Right lobe of liver (tissue), 6 donors: Measurements from ENCODE around the gene UAP1L1. TPM values are rescaled to one million over a fixed set of nuclear protein-coding genes. Genes with fewer than 3 reads are reported as not detected.

Experiments used
- ATAC-seq, 4 donors: fragments of 200-7000 bp; cut with Tn5 transposase; one replicate each; pipeline ENCODE4 v1.9.1; 2020; ENCODE audit warnings: mild to moderate bottlenecking in 4 of 4, moderate library complexity in 4 of 4
- DNase-seq, 3 donors: peaks; one replicate each; pipeline ENCODE4 v3.0.0-alpha.2; 2020
- H3K27ac ChIP-seq, 3 donors: fragments of 200-600 bp; one replicate each; pipeline ENCODE4 v1.8.0; 2022
- H3K27me3 ChIP-seq, 2 donors: fragments of 200-600 bp; one replicate each; pipeline ENCODE4 v1.8.0; 2022
- H3K36me3 ChIP-seq, 4 donors: fragments of 200-600 bp; sonication (generic) in 1 of 4; one replicate each; pipeline versions ENCODE4 v1.5.1 to v1.8.0; 2017 to 2022; ENCODE audit warnings: control low read depth in 1 of 4
- H3K4me1 ChIP-seq, 4 donors: fragments of 200-600 bp; sonication (generic) in 1 of 4; one replicate each; pipeline versions ENCODE4 v1.5.1 to v1.8.0; 2017 to 2022; ENCODE audit warnings: control low read depth in 1 of 4
- H3K4me3 ChIP-seq, 3 donors: fragments of 200-600 bp; one replicate each; pipeline ENCODE4 v1.8.0; 2022
- H3K9me3 ChIP-seq, 4 donors: fragments of 200-600 bp; sonication (generic) in 1 of 4; one replicate each; pipeline versions ENCODE4 v1.5.1 to v1.8.0; 2017 to 2022; ENCODE audit warnings: control low read depth in 1 of 4
- POLR2A ChIP-seq: fragments of 450-650 bp; IDR thresholded peaks from one replicate; pipeline ENCODE4 v1.6.1; 2017; ENCODE audit warnings: antibody characterized with exemption, mild to moderate bottlenecking
- WGBS: methylation state at CpG from one replicate; pipeline ENCODE4 v1.1.6; 2018; ENCODE audit warnings: low coverage, low lambda C conversion rate; ENCODE audit not compliant: insufficient coverage; ENCODE audit errors: missing lambda C conversion rate; 5-methylcytosine and 5-hydroxymethylcytosine counted together
- intact Hi-C, 2 donors: fragments of 100-400 bp; cut with DNase I; formaldehyde crosslinking; loops; one replicate each; pipeline versions ENCODE4 v1.11.2 to v1.14.1; 2022
- total RNA-seq, 6 experiments: library from RNA; depleted of rRNA in 2 of 6; stranded (reverse); fragments of >200 nt in 2 of 6; fragmentation: NEBNext Ultra II Directional in 3 of 6; extraction: Animal tissue kit (Norgen Biotek cat#: 25700) in 3 of 6; gene quantifications; one replicate each; pipeline versions ENCODE4 v1.1.0 to v1.2.4, GENCODE V29; 2016 to 2023
- TF ChIP-seq, protein P1 (sequence below), 4 donors: fragments of 200-600 bp in 3 of 4; fragments of 450-650 bp in 1 of 4; IDR thresholded peaks; one replicate each; pipeline versions ENCODE4 v1.5.1 to v1.8.0; 2016 to 2022; ENCODE audit warnings: antibody characterized with exemption in 4 of 4, mild to moderate bottlenecking in 2 of 4
- donor health status: DM: no; HTN: yes; CAD: no.
- donor health status: DM: no; HTN: no; CAD: no.
- donor health status: DM: no; HTN: no; CAD: no.
- donor health status: DM: no; HTN: yes; CAD: no.
- donor health status: DM: no; HTN: yes; CAD: no.

The UAP1L1 gene
- total RNA-seq, 6 experiments from 2014 or later = 1.3 to 4.9 (median 1.9) TPM

- DNase-seq (no peak), ATAC-seq (no peak)
- H3K4me3 ChIP-seq = no peak overlapping the region
- TF ChIP-seq, protein P1, sequence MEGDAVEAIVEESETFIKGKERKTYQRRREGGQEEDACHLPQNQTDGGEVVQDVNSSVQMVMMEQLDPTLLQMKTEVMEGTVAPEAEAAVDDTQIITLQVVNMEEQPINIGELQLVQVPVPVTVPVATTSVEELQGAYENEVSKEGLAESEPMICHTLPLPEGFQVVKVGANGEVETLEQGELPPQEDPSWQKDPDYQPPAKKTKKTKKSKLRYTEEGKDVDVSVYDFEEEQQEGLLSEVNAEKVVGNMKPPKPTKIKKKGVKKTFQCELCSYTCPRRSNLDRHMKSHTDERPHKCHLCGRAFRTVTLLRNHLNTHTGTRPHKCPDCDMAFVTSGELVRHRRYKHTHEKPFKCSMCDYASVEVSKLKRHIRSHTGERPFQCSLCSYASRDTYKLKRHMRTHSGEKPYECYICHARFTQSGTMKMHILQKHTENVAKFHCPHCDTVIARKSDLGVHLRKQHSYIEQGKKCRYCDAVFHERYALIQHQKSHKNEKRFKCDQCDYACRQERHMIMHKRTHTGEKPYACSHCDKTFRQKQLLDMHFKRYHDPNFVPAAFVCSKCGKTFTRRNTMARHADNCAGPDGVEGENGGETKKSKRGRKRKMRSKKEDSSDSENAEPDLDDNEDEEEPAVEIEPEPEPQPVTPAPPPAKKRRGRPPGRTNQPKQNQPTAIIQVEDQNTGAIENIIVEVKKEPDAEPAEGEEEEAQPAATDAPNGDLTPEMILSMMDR (IDR thresholded peaks at IDR 0.05) = no peak
- no peak for TF ChIP-seq POLR2A
- H3K27me3 ChIP-seq = no peaks in the 10 kb centered on the region
- peaks cover 0 to 15% (median 4%) of the 10 kb centered on the region in 4 donors for H3K4me1 ChIP-seq
- no peaks in the 10 kb centered on the region for H3K36me3 ChIP-seq
- 38% methylated on average over 3 of the region's 3 CpGs for WGBS
- intact Hi-C loops = no loop called here
- H3K9me3 ChIP-seq = no peaks in the 10 kb centered on the region
- peak overlapping the region in 2 of 3 donors; percentile 24 to 54 for H3K27ac ChIP-seq
Measured at GRCh38 chr9:137126786-137127185, 49.5 kb downstream of the UAP1L1 start.

DNA sequence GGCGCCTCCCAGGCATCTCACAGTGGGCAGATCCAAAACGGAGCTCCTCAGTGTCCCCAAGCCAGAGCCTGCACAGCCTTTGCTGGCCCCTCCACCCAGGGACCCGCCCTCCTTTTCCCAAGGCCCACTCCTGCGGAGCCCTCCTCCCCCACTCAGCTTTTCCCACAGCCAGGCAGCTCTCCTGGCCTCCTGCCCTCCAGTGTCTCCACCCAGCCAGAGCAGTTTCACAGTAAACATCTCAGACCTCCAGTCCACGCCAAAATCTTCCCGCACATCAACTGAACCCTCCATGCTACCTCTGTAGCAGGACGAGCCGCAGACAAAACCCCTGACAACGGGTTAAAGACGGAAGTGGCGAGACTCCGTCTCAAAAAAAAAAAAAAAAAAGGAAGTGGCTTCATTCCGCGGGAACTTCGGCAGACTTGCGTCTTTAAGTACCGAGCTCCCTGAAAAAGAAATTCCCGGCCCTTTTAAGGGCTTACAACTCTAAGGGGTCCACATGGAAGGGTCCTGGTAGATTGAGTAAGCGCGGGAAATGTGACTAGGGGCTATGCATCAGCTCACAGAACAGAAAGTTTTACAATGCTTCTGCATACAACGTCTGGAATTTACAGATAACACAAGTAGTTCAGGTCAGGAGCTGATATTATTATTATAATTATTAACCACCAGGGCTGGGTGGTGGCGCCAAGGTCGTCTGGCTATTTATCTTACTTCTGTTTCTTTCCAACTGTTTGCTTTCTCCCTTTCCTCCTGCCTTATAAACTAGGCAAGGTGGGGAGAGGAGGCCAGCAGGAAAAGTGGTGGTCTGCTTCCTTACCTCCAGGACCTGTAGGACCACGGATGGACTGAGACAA lies 50.2 kb downstream of the UAP1L1 start:
- Histone ChIP-seq H3K36me3 (no peaks in the 10 kb centered on the region), H3K9me3 (no peaks in the 10 kb centered on the region), H3K27ac (peak overlapping the region in 2 of 3 donors; percentile 24 to 54), H3K4me1 (peaks cover 0 to 15% (median 4%) of the 10 kb centered on the region in 4 donors), H3K27me3 (no peaks in the 10 kb centered on the region), H3K4me3 (peak overlapping the region in 1 of 3 donors; percentile 13)
- DNase-seq (no peak), ATAC-seq (no peak)
- WGBS = 25% methylated on average over 22 of the region's 24 CpGs
- TF ChIP-seq, protein P1 (IDR thresholded peaks at IDR 0.05) = no peak
- TF ChIP-seq POLR2A = no peak
- intact Hi-C loops = no loop called here

- no peak for ATAC-seq
Measured at GRCh38 chr9:137128158-137128861, 51.0 kb downstream of the UAP1L1 start.

GRCh38 chr9:137128862-137129455 lies 51.6 kb downstream of the UAP1L1 start:
- no peaks in the 10 kb centered on the region for H3K9me3 ChIP-seq
- peak overlapping the region in 2 of 3 donors; percentile 24 to 51 for H3K27ac ChIP-seq
- H3K4me3 ChIP-seq = peak overlapping the region; percentile 72 to 87 (median 82)
- ATAC-seq (no peak), DNase-seq (no peak)
- peaks cover 0 to 15% (median 4%) of the 10 kb centered on the region in 4 donors for H3K4me1 ChIP-seq
- TF ChIP-seq POLR2A = no peak
- TF ChIP-seq, protein P1 (IDR thresholded peaks at IDR 0.05) = no peak
- H3K36me3 ChIP-seq = no peaks in the 10 kb centered on the region
- no peaks in the 10 kb centered on the region for H3K27me3 ChIP-seq
- WGBS = 16% methylated on average over 6 of the region's 37 CpGs
- intact Hi-C loops = no loop called here

More at GRCh38 chr9:137128158-137128861, 51.0 kb downstream of the UAP1L1 start:
- H3K36me3 ChIP-seq = no peaks in the 10 kb centered on the region
- DNase-seq = peak in 1 of 3 donors; percentile 39
- no peak overlapping the region for H3K27ac ChIP-seq
- intact Hi-C loops = no loop called here
- H3K27me3 ChIP-seq = no peaks in the 10 kb centered on the region
- H3K4me1 ChIP-seq = peaks cover 0 to 15% (median 4%) of the 10 kb centered on the region in 4 donors
- TF ChIP-seq POLR2A = no peak
- TF ChIP-seq, protein P1 (IDR thresholded peaks at IDR 0.05) = no peak
- peak overlapping the region in 1 of 3 donors; percentile 87 for H3K4me3 ChIP-seq
- WGBS = 75% methylated on average over 14 of the region's 19 CpGs
- no peaks in the 10 kb centered on the region for H3K9me3 ChIP-seq
